GM12874 (cell line): Measurements from ENCODE around the gene HOXA11.

Experiments
- TF ChIP-seq, protein P1 (sequence below): IDR thresholded peaks from 2 replicates; pipeline ENCODE4 v1.5.1; 2011; ENCODE audit warnings: low read depth, mild to moderate bottlenecking, control low read depth, low read length, moderate library complexity; ENCODE audit not compliant: insufficient read depth

Gene HOXA11

DNA sequence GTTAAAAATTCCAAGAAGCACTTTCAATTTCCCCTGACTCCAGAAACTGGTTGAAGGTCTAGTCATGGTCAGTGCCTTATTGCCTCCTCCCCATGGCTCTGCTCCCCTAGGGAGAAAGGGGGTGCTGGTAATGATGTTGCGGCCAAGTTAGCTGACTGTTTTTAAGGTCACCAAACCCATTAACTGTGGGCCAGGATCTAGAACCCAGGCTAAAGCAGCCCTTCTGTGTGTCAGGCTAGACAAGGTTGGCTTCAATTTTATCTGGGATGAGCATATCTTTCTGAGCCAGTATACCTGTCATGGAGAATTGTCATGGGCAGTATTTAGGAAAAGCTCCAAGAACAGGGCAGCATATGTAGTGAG, 26.0 kb upstream of the HOXA11 start:
- TF ChIP-seq, protein P1, sequence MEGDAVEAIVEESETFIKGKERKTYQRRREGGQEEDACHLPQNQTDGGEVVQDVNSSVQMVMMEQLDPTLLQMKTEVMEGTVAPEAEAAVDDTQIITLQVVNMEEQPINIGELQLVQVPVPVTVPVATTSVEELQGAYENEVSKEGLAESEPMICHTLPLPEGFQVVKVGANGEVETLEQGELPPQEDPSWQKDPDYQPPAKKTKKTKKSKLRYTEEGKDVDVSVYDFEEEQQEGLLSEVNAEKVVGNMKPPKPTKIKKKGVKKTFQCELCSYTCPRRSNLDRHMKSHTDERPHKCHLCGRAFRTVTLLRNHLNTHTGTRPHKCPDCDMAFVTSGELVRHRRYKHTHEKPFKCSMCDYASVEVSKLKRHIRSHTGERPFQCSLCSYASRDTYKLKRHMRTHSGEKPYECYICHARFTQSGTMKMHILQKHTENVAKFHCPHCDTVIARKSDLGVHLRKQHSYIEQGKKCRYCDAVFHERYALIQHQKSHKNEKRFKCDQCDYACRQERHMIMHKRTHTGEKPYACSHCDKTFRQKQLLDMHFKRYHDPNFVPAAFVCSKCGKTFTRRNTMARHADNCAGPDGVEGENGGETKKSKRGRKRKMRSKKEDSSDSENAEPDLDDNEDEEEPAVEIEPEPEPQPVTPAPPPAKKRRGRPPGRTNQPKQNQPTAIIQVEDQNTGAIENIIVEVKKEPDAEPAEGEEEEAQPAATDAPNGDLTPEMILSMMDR: no peak

DNA sequence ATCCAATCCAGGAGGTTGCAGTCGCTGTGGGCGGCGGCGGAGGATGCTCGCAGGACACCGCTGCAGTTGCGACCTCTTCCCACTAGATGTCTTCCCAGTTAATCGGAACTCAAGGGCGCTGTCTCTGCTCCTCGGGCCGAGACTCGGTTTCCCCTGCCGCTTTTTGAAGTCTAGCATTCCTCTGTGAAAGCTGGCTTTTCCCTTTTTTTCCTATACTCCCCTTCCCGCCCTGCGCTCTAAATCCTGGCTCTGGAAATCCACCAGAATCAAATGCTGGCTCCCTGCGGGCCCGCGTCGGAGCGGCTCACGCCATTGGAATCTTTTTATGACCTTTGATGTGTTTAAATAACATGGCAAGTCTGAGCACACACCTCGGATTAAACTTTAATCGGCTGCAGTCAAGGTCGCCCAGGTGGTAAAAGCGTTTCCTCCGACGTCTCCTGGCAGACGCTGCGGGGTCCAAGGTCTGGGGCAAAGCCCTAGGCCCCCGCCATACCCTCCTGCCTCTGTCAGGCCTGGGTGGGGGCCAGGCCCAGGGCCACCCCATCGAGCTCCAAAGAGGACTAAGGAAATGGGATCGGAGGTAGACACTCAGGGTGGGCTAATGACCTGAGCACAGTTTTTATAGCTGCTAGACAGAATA, 25.5 kb upstream of the HOXA11 start:
- TF ChIP-seq, protein P1: peak; percentile 79

DNA sequence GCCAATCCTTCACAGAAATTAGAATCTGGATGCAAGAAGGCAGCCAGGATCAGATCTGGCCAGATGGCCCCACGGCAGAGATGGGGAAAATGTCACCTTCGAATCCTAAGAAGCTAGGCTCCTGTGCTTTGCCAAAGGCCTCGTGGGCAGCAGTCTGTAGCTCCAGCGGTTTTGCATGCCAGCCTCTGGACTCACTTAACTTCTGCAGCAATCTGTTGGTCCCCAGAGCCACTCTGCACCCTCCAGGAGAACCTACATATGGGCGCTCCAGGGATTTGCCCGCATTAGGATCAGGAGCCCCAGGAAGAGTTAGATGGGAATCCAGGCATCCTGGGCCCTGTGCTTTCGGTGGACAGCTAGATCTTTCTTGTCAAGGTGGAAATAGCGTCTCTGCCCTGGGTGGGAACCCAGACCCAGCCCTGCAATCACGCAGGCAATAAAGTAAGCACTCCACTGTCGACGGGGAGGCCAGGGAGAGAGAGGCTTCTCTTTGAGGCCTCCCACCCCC, 25.0 kb upstream of the HOXA11 start:
- TF ChIP-seq, protein P1: no peak

DNA sequence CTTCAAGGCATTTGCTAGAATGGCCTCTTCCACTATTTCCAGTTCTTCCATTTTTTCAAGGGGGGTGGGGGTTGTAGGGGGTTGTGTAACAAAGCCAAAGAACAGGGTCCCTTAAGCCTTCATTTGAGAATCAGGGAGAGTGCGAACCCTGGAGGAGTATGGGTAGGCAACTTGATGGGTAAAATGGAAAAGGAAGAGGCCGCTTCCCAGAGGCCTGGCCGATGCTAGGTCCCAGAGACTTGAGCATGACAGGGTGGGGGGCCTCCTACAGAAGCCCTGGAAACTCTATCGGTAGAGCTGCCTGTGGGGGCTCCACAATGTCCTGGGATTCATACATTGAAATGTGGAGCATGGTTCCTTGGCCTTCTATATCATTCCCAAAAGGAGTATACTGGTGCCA, 24.0 kb upstream of the HOXA11 start:
- TF ChIP-seq, protein P1: no peak

DNA sequence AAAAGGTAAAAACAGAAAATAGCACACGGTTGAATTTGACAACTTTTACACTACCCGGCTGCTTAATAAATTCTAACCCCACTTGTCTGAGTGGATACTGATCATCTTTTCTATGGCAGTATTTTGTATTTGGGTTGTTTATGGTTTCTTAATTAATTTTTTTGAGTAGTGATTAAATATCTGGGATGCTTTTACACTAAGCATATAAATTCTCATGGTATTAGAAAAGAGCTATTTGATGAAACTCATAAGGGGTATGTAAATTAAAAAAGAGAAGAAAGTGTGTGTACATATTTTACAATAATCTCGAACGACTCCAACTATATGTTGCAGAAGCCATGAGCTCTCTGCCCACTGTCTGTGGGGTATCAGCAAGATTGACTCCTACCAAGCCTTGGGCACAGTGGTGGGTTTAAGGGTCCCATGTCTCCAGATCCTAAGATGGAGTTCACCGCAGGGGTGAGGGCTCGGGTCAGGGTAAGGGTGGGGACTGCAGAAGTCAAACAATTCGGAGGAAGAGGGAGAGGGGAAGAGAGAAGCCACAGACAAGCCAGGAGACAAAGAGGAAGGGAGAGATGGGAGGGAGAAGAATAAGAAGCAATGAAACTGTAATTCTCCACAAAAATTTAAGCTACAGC, 22.4 kb upstream of the HOXA11 start:
- TF ChIP-seq, protein P1: no peak

DNA sequence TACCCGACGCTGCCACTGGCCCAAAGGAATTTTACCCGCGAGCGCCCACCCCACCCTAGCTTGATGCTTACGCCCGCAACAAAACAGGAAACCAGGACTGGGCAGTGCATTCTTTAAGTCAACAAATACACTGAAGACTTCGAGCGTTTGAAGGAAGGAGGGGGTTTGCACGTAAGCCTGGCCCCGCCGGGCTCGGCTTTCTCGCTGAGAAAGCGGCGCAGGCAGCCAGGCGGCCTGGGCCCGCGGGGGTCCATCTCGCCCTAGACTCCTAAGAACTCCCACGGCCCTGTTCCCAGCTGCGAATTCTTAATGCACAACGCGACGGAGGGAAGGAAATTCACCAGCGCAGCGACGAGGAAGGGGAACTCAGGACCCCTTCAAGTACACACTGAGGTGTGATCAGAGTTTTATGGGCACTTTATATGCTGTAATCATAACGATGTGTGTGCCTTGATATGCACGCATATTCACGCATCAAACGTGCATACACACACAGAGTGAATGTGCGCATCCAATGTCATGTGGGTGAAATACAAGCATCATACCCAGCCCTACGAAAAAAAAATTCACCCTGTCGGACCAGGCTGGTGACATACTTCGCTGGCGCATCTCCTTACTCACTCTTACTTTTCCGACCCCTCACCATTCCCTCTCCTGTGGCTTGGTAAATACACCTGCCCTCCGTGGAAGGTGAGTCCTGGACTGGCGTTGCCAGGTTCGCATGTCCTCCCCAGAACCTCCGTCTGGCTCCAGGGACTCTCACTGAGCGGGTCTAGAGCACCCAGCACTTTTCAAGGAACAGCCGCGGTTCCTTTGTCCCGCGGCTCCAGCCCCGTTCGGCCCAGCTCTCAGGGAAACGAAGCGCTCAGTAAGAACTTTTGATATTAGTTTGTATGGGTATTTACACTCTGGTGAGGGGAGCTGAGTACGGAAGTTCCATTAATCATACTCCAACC, 20.6 kb upstream of the HOXA11 start:
- TF ChIP-seq, protein P1: no peak

DNA sequence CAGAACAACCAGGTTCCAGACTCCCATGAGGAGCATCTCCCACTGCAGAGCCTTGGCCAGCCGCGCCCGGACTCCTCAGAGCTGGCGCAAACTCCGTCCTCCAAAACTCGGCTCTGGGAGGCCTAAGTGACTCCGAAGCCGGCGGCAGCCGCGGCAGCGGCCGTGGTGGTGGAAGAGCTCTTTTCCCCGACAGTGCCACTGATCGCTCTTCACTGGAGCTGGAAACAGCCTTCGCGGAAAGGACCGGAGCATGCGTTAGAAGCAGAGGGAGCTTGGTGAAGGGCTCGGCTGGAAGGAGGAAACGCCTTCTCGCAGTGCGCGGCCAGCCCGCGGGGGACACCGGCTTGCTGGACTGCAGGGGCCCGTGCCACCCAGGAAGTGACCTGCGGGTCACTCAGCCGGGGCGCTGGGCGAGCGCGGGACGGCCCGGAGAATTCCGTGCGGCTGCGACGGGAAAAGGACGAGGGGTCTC, 19.9 kb upstream of the HOXA11 start:
- TF ChIP-seq, protein P1: no peak
